Epithelial cell of proximal tubule (primary cell): ENCODE data around the gene CSNK1E. TPM values are rescaled to one million over a fixed set of nuclear protein-coding genes. Genes with fewer than 3 reads are reported as not detected.
"Not testable (repeated sequence)": the region's sequence is repeated elsewhere in the genome, so short reads cannot be mapped to it uniquely, and the experiment has no call there.

Source experiments
- DNase-seq: peaks from one replicate; pipeline ENCODE4 v3.0.0-alpha.2; 2011; ENCODE audit warnings: low read depth
- H3K4me3 ChIP-seq: 2 replicates; pipeline ENCODE4 v1.5.1; 2011; ENCODE audit warnings: low read depth, mild to moderate bottlenecking, low read length
- CTCF ChIP-seq: conservative IDR thresholded peaks from 2 replicates; pipeline ENCODE4 v1.5.1; 2012; ENCODE audit warnings: low read depth, mild to moderate bottlenecking, low read length
- total RNA-seq: library from RNA; depleted of rRNA; stranded (reverse); fragments of >200 nt; gene quantifications from 2 replicates; pipeline ENCODE4 v1.2.3, GENCODE V29; 2015

The CSNK1E gene
- total RNA-seq, 1 donor from 2014 or later: 157 TPM

- no peak for DNase-seq
Measured at GRCh38 chr22:38345782-38346181, 28.5 kb upstream of the CSNK1E start.

GRCh38 chr22:38339893-38340292, 22.7 kb upstream of the CSNK1E start:
- not testable (repeated sequence) for DNase-seq, H3K4me3 ChIP-seq

More at GRCh38 chr22:38345782-38346181, 28.5 kb upstream of the CSNK1E start:
- no peak overlapping the region for H3K4me3 ChIP-seq
- TF ChIP-seq CTCF: no peak

GRCh38 chr22:38338772-38339379, 21.6 kb upstream of the CSNK1E start:
- DNase-seq: no peak
- no peak overlapping the region for H3K4me3 ChIP-seq
- no peak for TF ChIP-seq CTCF

- TF ChIP-seq CTCF: no peak
- DNase-seq: no peak
- peak overlapping the region; percentile 57 for H3K4me3 ChIP-seq
Measured at GRCh38 chr22:38336699-38337098, 19.5 kb upstream of the CSNK1E start.

GRCh38 chr22:38335077-38335476, 17.8 kb upstream of the CSNK1E start:
- TF ChIP-seq CTCF: no peak
- DNase-seq: no peak
- H3K4me3 ChIP-seq: no peak overlapping the region

GRCh38 chr22:38327805-38328204, 10.6 kb upstream of the CSNK1E start:
- H3K4me3 ChIP-seq: peak overlapping the region; percentile 8
- DNase-seq: no peak

GRCh38 chr22:38327396-38327795, 10.2 kb upstream of the CSNK1E start:
- H3K4me3 ChIP-seq: peak overlapping the region; percentile 8
- no peak for TF ChIP-seq CTCF
- no peak for DNase-seq

More at GRCh38 chr22:38327805-38328204, 10.6 kb upstream of the CSNK1E start:
- no peak for TF ChIP-seq CTCF
